H9 (cell line): ENCODE results near the gene CMYA5. TPM values are rescaled to one million over a fixed set of nuclear protein-coding genes. Genes with fewer than 3 reads are reported as not detected.

Experiments used
- DNase-seq: peaks from one replicate; pipeline ENCODE4 v3.0.0-alpha.2; 2017
- H2AFZ ChIP-seq: one replicate; pipeline ENCODE4 v1.6.1; 2013; ENCODE audit warnings: mild to moderate bottlenecking, low read length, control low read depth, moderate library complexity
- H2AK5ac ChIP-seq: 2 replicates; pipeline ENCODE4 v1.6.1; 2013; ENCODE audit warnings: low read length, control low read depth, mixed read lengths; ENCODE audit not compliant: insufficient read length
- H2BK120ac ChIP-seq: one replicate; pipeline ENCODE4 v1.6.1; 2013; ENCODE audit warnings: low read depth, mild to moderate bottlenecking, low read length, control low read depth, inconsistent platforms; ENCODE audit not compliant: poor library complexity, severe bottlenecking
- H2BK12ac ChIP-seq: 2 replicates; pipeline ENCODE4 v1.6.1; 2013; ENCODE audit warnings: low read length, control low read depth, mixed read lengths, low read depth; ENCODE audit not compliant: insufficient read length
- H2BK15ac ChIP-seq: 2 replicates; pipeline ENCODE4 v1.6.1; 2013; ENCODE audit warnings: low read depth, low read length, control low read depth
- H2BK20ac ChIP-seq: one replicate; pipeline ENCODE4 v1.6.1; 2013; ENCODE audit warnings: low read depth, mild to moderate bottlenecking, low read length, control low read depth, inconsistent platforms; ENCODE audit not compliant: poor library complexity, severe bottlenecking
- H2BK5ac ChIP-seq: 2 replicates; pipeline ENCODE4 v1.6.1; 2013; ENCODE audit warnings: low read length, control low read depth, mixed read lengths; ENCODE audit not compliant: insufficient read length
- H3K14ac ChIP-seq: 2 replicates; pipeline ENCODE4 v1.6.1; 2013; ENCODE audit warnings: low read length, control low read depth; ENCODE audit not compliant: insufficient read depth
- H3K18ac ChIP-seq: 2 replicates; pipeline ENCODE4 v1.6.1; 2013; ENCODE audit warnings: low read depth, mild to moderate bottlenecking, mixed read lengths, low read length, control low read depth; ENCODE audit not compliant: insufficient read length
- H3K23ac ChIP-seq: 2 replicates; pipeline ENCODE4 v1.6.1; 2013; ENCODE audit warnings: low read length, control low read depth, mixed read lengths, low read depth; ENCODE audit not compliant: insufficient read length
- H3K23me2 ChIP-seq: 2 replicates; pipeline ENCODE4 v1.6.1; 2013; ENCODE audit warnings: low read depth, mild to moderate bottlenecking, mixed read lengths, low read length, control low read depth; ENCODE audit not compliant: insufficient read length, poor library complexity, severe bottlenecking
- H3K27ac ChIP-seq: 2 replicates; pipeline ENCODE4 v1.5.1; 2013; ENCODE audit warnings: low read length, control low read depth, mixed read lengths, low read depth; ENCODE audit not compliant: insufficient read length
- H3K27me3 ChIP-seq: 2 replicates; pipeline ENCODE4 v1.6.1; 2013; ENCODE audit warnings: low read length, control low read depth, inconsistent platforms; ENCODE audit not compliant: insufficient read depth
- H3K4ac ChIP-seq: 2 replicates; pipeline ENCODE4 v1.6.1; 2013; ENCODE audit warnings: low read depth, mild to moderate bottlenecking, control low read depth, inconsistent platforms, low read length, moderate library complexity
- H3K4me1 ChIP-seq: 2 replicates; pipeline ENCODE4 v1.6.1; 2013; ENCODE audit warnings: low read length, control low read depth, inconsistent platforms; ENCODE audit not compliant: insufficient read depth
- H3K4me2 ChIP-seq: 2 replicates; pipeline ENCODE4 v1.6.1; 2013; ENCODE audit warnings: low read length, control low read depth, mixed read lengths; ENCODE audit not compliant: insufficient read length, insufficient read depth
- H3K56ac ChIP-seq: 2 replicates; pipeline ENCODE4 v1.6.1; 2013; ENCODE audit warnings: low read depth, mild to moderate bottlenecking, mixed read lengths, low read length, control low read depth; ENCODE audit not compliant: insufficient read length
- H3K79me1 ChIP-seq: 2 replicates; pipeline ENCODE4 v1.6.1; 2013; ENCODE audit warnings: low read depth, mild to moderate bottlenecking, moderate library complexity, low read length, control low read depth, inconsistent platforms; ENCODE audit not compliant: insufficient read depth, poor library complexity, severe bottlenecking
- H3K79me2 ChIP-seq: 2 replicates; pipeline ENCODE4 v1.6.1; 2013; ENCODE audit warnings: low read length, control low read depth, inconsistent platforms; ENCODE audit not compliant: insufficient read depth
- H3K9ac ChIP-seq: 2 replicates; pipeline ENCODE4 v1.6.1; 2013; ENCODE audit warnings: low read length, control low read depth, mixed read lengths; ENCODE audit not compliant: insufficient read length; ENCODE audit errors: extremely low read depth
- H3K9me3 ChIP-seq: one replicate; pipeline ENCODE4 v1.6.1; 2013; ENCODE audit warnings: low read depth, low read length, inconsistent platforms; ENCODE audit not compliant: control insufficient read depth
- H3T11ph ChIP-seq: one replicate; pipeline ENCODE4 v1.6.1; 2013; ENCODE audit warnings: mild to moderate bottlenecking, low read length, control low read depth, inconsistent platforms
- H4K20me1 ChIP-seq: one replicate; pipeline ENCODE4 v1.6.1; 2013; ENCODE audit not compliant: control insufficient read depth, insufficient read length, insufficient read depth
- H4K5ac ChIP-seq: 2 replicates; pipeline ENCODE4 v1.6.1; 2013; ENCODE audit warnings: low read depth, mild to moderate bottlenecking, mixed read lengths, low read length, control low read depth; ENCODE audit not compliant: insufficient read length
- H4K8ac ChIP-seq: replicated peaks from 2 replicates; pipeline ENCODE4 v1.6.1; 2013; ENCODE audit warnings: low read length, control low read depth, mixed read lengths, low read depth; ENCODE audit not compliant: insufficient read length
- H4K91ac ChIP-seq: 2 replicates; pipeline ENCODE4 v1.6.1; 2013; ENCODE audit warnings: low read depth, mild to moderate bottlenecking, moderate library complexity, mixed read lengths, low read length, control low read depth; ENCODE audit not compliant: insufficient read length
- H3K27ac Mint-ChIP-seq, 3 experiments: 2 replicates in 2 of 3; 3 replicates in 1 of 3; pipeline ENCODE4 v1.8.0; 2020 to 2021; ENCODE audit warnings: mixed read lengths in 3 of 3, mild to moderate bottlenecking in 1 of 3, moderate library complexity in 1 of 3
- H3K27me3 Mint-ChIP-seq: 2 replicates; pipeline ENCODE4 v1.8.0; 2021; ENCODE audit warnings: low read depth, mild to moderate bottlenecking, moderate library complexity, mixed read lengths
- H3K36me3 Mint-ChIP-seq, 3 experiments: 2 replicates in 2 of 3; 3 replicates in 1 of 3; pipeline ENCODE4 v1.8.0; 2020 to 2021; ENCODE audit warnings: low read depth in 3 of 3, mixed read lengths in 3 of 3; ENCODE audit not compliant: insufficient read depth in 1 of 3
- H3K4me1 Mint-ChIP-seq, 2 experiments: 2 replicates each; pipeline ENCODE4 v1.8.0; 2020; ENCODE audit warnings: mixed read lengths in 2 of 2
- H3K4me3 Mint-ChIP-seq, 2 experiments: 2 replicates in 1 of 2; 3 replicates in 1 of 2; pipeline ENCODE4 v1.8.0; 2020 to 2021; ENCODE audit warnings: mild to moderate bottlenecking in 2 of 2, mixed read lengths in 2 of 2, moderate library complexity in 1 of 2
- H3K9me3 Mint-ChIP-seq, 2 experiments: 2 replicates in 1 of 2; 3 replicates in 1 of 2; pipeline ENCODE4 v1.8.0; 2020; ENCODE audit warnings: mild to moderate bottlenecking in 2 of 2, mixed read lengths in 2 of 2, moderate library complexity in 1 of 2
- WGBS: extraction: QIAGEN DNeasy Blood & Tissue Kit; methylation state at CpG from one replicate; pipeline ENCODE4 v1.1.7; 2013; ENCODE audit warnings: missing lambda C conversion rate, low lambda C conversion rate, mixed read lengths; ENCODE audit not compliant: insufficient read length; ENCODE audit errors: extremely low coverage; 5-methylcytosine and 5-hydroxymethylcytosine counted together
- total RNA-seq: library from RNA; stranded (reverse); gene quantifications from 2 replicates; pipeline ENCODE4 v1.2.1, GENCODE V29; 2021
- TF ChIP-seq, protein P1 (sequence below): fragments of 200-600 bp; sonication (generic); conservative IDR thresholded peaks from 3 replicates; pipeline ENCODE4 v1.8.0; 2021; ENCODE audit warnings: antibody characterized with exemption, mild to moderate bottlenecking

CMYA5 gene
- total RNA-seq, 1 experiment from 2014 or later: 1.8 TPM

DNA sequence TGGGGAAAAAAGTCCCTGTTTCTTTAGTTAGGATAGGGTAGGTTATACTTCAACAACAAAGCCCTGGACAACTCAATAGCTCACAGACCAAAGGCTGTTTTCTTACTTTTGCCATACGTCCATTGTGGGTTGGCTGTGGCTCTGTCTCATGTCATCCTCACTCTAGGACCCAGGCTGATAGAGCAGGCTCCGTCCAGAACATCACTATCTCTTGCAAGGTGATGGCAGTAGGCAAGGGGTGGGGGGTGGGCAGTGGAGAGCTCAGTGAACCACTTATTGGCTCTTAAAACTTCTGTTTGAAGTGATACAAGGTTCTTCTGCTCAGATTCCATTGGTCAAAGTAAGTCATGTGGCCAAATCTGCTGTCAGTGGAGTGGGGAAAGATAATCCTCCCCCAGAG is 126.4 kb downstream of the CMYA5 start:
- no peak overlapping the region for H3K4ac ChIP-seq
- no peak overlapping the region for H3K23ac ChIP-seq
- Mint-ChIP-seq H3K4me1 (no peaks in the 10 kb centered on the region), H3K27me3 (peaks cover 2% of the 10 kb centered on the region), H3K36me3 (peaks cover 0 to 5% (median 0%) of the 10 kb centered on the region in 3 experiments; a peak in 2 of 7 replicates), H3K27ac (no peak overlapping the region), H3K4me3 (no peak overlapping the region), H3K9me3 (peaks cover 6 to 8% of the 10 kb centered on the region in 2 experiments; a peak in 4 of 5 replicates)
- TF ChIP-seq, protein P1, sequence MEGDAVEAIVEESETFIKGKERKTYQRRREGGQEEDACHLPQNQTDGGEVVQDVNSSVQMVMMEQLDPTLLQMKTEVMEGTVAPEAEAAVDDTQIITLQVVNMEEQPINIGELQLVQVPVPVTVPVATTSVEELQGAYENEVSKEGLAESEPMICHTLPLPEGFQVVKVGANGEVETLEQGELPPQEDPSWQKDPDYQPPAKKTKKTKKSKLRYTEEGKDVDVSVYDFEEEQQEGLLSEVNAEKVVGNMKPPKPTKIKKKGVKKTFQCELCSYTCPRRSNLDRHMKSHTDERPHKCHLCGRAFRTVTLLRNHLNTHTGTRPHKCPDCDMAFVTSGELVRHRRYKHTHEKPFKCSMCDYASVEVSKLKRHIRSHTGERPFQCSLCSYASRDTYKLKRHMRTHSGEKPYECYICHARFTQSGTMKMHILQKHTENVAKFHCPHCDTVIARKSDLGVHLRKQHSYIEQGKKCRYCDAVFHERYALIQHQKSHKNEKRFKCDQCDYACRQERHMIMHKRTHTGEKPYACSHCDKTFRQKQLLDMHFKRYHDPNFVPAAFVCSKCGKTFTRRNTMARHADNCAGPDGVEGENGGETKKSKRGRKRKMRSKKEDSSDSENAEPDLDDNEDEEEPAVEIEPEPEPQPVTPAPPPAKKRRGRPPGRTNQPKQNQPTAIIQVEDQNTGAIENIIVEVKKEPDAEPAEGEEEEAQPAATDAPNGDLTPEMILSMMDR: no peak
- H3K4me2 ChIP-seq: no peak overlapping the region
- H3K4me1 ChIP-seq: no peaks in the 10 kb centered on the region
- no peak overlapping the region for H2BK12ac ChIP-seq
- DNase-seq: no peak
- no peak overlapping the region for H3K9ac ChIP-seq
- no peak overlapping the region for H2AK5ac ChIP-seq
- H3K27me3 ChIP-seq: no peaks in the 10 kb centered on the region
- H2BK5ac ChIP-seq: no peak overlapping the region
- no peaks in the 10 kb centered on the region for H3K79me1 ChIP-seq
- H3K79me2 ChIP-seq: no peaks in the 10 kb centered on the region
- H2BK20ac ChIP-seq: no peak overlapping the region
- H3K23me2 ChIP-seq: no peaks in the 10 kb centered on the region
- H2AFZ ChIP-seq: no peak overlapping the region
- no peak overlapping the region for H2BK15ac ChIP-seq
- no peak overlapping the region for H4K8ac ChIP-seq
- H3K9me3 ChIP-seq: no peaks in the 10 kb centered on the region
- H2BK120ac ChIP-seq: no peak overlapping the region
- H3T11ph ChIP-seq: no peak overlapping the region
- no peak overlapping the region for H3K27ac ChIP-seq
- no peak overlapping the region for H3K14ac ChIP-seq
- no peaks in the 10 kb centered on the region for H4K20me1 ChIP-seq
- H3K18ac ChIP-seq: no peak overlapping the region
- H4K91ac ChIP-seq: no peak overlapping the region
- H3K56ac ChIP-seq: no peak overlapping the region
- no CpG with 5 or more reads among the region's 2 CpGs for WGBS
- no peak overlapping the region for H4K5ac ChIP-seq
